NT2/D1 (cell line): Measurements from ENCODE around the gene TSPAN5.

Source experiments
- DNase-seq: peaks from one replicate; pipeline ENCODE4 v3.0.0-alpha.2; 2011; ENCODE audit warnings: low read depth, low spot score
- H3K27me3 ChIP-seq: 2 replicates; pipeline ENCODE4 v1.6.0; 2011; ENCODE audit warnings: mild to moderate bottlenecking; ENCODE audit not compliant: insufficient read length, insufficient read depth
- H3K36me3 ChIP-seq: 2 replicates; pipeline ENCODE4 v1.6.1; 2011; ENCODE audit warnings: mild to moderate bottlenecking, low read length, mixed read lengths; ENCODE audit not compliant: insufficient read depth, insufficient read length
- H3K4me1 ChIP-seq: 2 replicates; pipeline ENCODE4 v1.5.1; 2011; ENCODE audit not compliant: insufficient read depth, insufficient read length
- H3K4me3 ChIP-seq: 2 replicates; pipeline ENCODE4 v1.5.1; 2011; ENCODE audit warnings: low read depth; ENCODE audit not compliant: insufficient read length
- H3K9ac ChIP-seq: 2 replicates; pipeline ENCODE4 v1.6.0; 2011; ENCODE audit warnings: low read depth; ENCODE audit not compliant: insufficient read length
- H3K9me3 ChIP-seq: 2 replicates; pipeline ENCODE4 v1.5.1; 2011; ENCODE audit warnings: mild to moderate bottlenecking, low read length; ENCODE audit not compliant: insufficient read depth
- SUZ12 ChIP-seq: IDR thresholded peaks from 2 replicates; pipeline ENCODE4 v1.6.1; 2011; ENCODE audit not compliant: insufficient read length, insufficient read depth; ENCODE audit errors: extremely low read depth
- YY1 ChIP-seq: IDR thresholded peaks from 2 replicates; pipeline ENCODE4 v1.6.1; 2011; ENCODE audit not compliant: insufficient read length, insufficient read depth
- ZNF274 ChIP-seq: IDR thresholded peaks from 2 replicates; pipeline ENCODE4 v1.6.1; 2011; ENCODE audit warnings: mild to moderate bottlenecking, low read depth, low read length

TSPAN5 gene

GRCh38 chr4:98452091-98452490 lies 206.3 kb downstream of the TSPAN5 start:
- TF ChIP-seq ZNF274: no peak
- TF ChIP-seq SUZ12: no peak
- TF ChIP-seq YY1: no peak
- Histone ChIP-seq H3K4me1 (no peaks in the 10 kb centered on the region), H3K36me3 (no peaks in the 10 kb centered on the region), H3K9me3 (no peaks in the 10 kb centered on the region; the same call in 1 of the 2 replicates), H3K4me3 (no peak overlapping the region), H3K9ac (no peak overlapping the region), H3K27me3 (no peaks in the 10 kb centered on the region)
- no peak for DNase-seq

- H3K9ac ChIP-seq: no peak overlapping the region
- H3K4me3 ChIP-seq: no peak overlapping the region
- no peak for TF ChIP-seq ZNF274
- TF ChIP-seq YY1: no peak
- no peak for TF ChIP-seq SUZ12
- H3K4me1 ChIP-seq: no peaks in the 10 kb centered on the region
- no peaks in the 10 kb centered on the region for H3K27me3 ChIP-seq
- peaks cover 3% of the 10 kb centered on the region for H3K36me3 ChIP-seq
- H3K9me3 ChIP-seq: no peaks in the 10 kb centered on the region; the same call in 1 of the 2 replicates
- no peak for DNase-seq
Measured at GRCh38 chr4:98448908-98449307, 209.5 kb downstream of the TSPAN5 start.

- no peak for DNase-seq
- Histone ChIP-seq H3K9me3 (no peaks in the 10 kb centered on the region; the same call in 1 of the 2 replicates), H3K27me3 (no peaks in the 10 kb centered on the region), H3K4me3 (no peak overlapping the region), H3K4me1 (no peaks in the 10 kb centered on the region), H3K36me3 (peaks cover 4% of the 10 kb centered on the region), H3K9ac (no peak overlapping the region)
- TF ChIP-seq SUZ12: no peak
Measured at GRCh38 chr4:98447648-98448047, 210.8 kb downstream of the TSPAN5 start.

- no peaks in the 10 kb centered on the region for H3K4me1 ChIP-seq
- peaks cover 4% of the 10 kb centered on the region for H3K36me3 ChIP-seq
- no peaks in the 10 kb centered on the region for H3K27me3 ChIP-seq
- no peak overlapping the region for H3K4me3 ChIP-seq
- no peak for DNase-seq
- H3K9me3 ChIP-seq: no peaks in the 10 kb centered on the region
- no peak overlapping the region for H3K9ac ChIP-seq
- TF ChIP-seq YY1 (no peak), SUZ12 (no peak), ZNF274 (no peak)
Measured at GRCh38 chr4:98446499-98447375, 211.7 kb downstream of the TSPAN5 start.

GRCh38 chr4:98444371-98444770 lies 214.0 kb downstream of the TSPAN5 start:
- Histone ChIP-seq H3K4me1 (no peaks in the 10 kb centered on the region), H3K27me3 (no peaks in the 10 kb centered on the region), H3K9me3 (no peaks in the 10 kb centered on the region), H3K36me3 (peaks cover 4% of the 10 kb centered on the region), H3K9ac (no peak overlapping the region), H3K4me3 (no peak overlapping the region)
- DNase-seq: no peak
- no peak for TF ChIP-seq ZNF274
- no peak for TF ChIP-seq YY1
- no peak for TF ChIP-seq SUZ12

- H3K36me3 ChIP-seq: peaks cover 6% of the 10 kb centered on the region
- H3K4me3 ChIP-seq: no peak overlapping the region
- H3K4me1 ChIP-seq: no peaks in the 10 kb centered on the region
- H3K27me3 ChIP-seq: no peaks in the 10 kb centered on the region
- TF ChIP-seq YY1 (no peak), SUZ12 (no peak), ZNF274 (no peak)
- no peaks in the 10 kb centered on the region for H3K9me3 ChIP-seq
- H3K9ac ChIP-seq: no peak overlapping the region
- DNase-seq: no peak
Measured at GRCh38 chr4:98434816-98435215, 223.6 kb downstream of the TSPAN5 start.

GRCh38 chr4:98433691-98434090 lies 224.7 kb downstream of the TSPAN5 start:
- no peak for TF ChIP-seq SUZ12
- no peak for TF ChIP-seq YY1
- no peak for TF ChIP-seq ZNF274
- Histone ChIP-seq H3K9ac (no peak overlapping the region), H3K4me1 (no peaks in the 10 kb centered on the region), H3K4me3 (no peak overlapping the region), H3K36me3 (peaks cover 6% of the 10 kb centered on the region), H3K9me3 (no peaks in the 10 kb centered on the region), H3K27me3 (no peaks in the 10 kb centered on the region)
- DNase-seq: no peak
